Activated CD4-positive, CD25-positive, alpha-beta regulatory T cell treated with anti-CD3 and anti-CD28 coated beads, Interleukin-2, amount 50 U/mL, for 24 hours (primary cell): ENCODE data around the gene DNAJB1.

Experiments
- ATAC-seq, 2 donors: fragments of 150-1000 bp; cut with Tn5 transposase; one replicate each; pipeline ENCODE4 v1.10.0; 2021; ENCODE audit warnings: mild to moderate bottlenecking in 1 of 2, moderate library complexity in 1 of 2

The DNAJB1 gene

DNA sequence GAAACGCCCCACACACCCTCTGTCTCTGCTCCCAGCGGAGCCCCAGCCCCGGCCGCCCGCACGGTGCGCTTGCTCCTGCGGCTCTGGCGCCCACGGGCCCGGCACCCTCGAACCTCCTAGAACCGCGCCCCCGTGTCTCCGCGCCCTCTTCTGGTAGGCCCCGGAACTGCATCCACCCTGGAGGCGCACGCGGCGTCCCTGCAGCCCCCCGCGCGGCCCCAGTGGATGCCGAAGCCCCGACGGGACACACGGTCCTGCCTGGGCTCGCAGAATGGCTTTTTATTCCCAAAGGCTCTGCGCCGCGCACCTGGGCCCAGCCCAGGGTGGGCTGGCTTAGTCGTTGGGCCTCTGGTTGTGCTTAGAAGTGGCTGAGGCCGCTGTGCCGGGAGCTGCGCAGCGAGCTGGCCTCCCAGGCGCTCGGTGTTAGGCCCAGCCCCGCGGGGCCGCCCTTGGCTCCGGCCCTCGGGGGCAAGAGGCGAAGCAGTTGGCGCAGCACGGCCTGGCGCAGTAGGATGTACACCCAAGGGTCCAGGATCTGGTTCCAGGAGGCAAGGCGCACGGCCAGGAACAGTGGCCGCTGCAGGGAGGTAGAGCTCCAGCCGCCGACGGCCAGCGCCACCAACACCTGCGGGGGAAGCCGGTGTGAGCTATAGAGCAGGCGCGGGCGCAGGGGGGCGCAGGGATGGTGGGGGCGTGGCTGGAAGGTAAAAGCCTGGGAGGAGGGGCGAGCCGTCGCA is 45.8 kb downstream of the DNAJB1 start:
- peak; percentile 72 for ATAC-seq

- no peak for ATAC-seq
Measured at GRCh38 chr19:14471436-14472187, 46.6 kb downstream of the DNAJB1 start.

DNA sequence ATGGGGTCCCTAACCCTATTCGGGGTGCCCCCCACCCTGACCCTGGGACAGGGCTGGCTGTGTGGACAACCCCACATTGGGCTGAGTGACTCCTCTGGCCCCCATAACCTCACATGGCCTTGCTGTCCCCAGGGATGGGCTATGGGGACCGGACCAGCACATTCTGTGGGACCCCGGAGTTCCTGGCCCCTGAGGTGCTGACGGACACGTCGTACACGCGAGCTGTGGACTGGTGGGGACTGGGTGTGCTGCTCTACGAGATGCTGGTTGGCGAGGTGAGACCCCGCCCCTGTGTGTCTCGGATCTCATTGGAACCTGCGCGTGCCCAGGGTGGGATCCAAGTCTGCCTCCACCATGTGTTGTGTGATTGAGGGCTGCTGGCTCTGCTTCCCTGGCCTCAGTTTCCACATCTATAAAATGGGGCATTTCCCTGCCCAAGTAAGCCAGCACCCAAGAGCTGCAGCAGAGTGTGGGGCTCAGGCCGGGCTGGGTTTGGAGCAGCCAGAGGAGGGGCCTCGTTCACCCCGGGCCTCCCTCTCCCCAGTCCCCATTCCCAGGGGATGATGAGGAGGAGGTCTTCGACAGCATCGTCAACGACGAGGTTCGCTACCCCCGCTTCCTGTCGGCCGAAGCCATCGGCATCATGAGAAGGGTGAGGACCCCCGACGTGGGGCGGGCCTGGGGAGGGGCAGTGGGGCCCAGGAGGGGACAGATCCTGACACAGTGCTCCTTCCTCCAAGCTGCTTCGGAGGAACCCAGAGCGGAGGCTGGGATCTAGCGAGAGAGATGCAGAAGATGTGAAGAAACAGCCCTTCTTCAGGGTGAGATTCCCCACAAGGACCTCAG is 47.9 kb downstream of the DNAJB1 start:
- no peak for ATAC-seq

DNA sequence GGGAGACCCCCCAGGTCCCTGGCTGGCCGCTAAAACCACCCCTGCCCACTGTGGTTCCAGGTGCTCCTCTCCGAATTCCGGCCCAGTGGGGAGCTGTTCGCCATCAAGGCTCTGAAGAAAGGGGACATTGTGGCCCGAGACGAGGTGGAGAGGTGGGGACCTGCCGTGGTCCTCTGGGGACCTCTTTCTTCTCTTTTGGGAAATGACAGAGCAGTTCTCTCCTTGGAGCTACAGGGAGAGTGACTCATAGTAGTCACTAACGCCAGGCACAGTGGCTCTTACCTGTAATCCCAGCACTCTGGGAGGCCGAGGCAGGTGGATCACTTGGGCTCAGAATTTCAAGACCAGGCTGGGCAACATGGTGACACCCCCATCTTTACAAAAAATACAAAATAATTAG is 50.4 kb downstream of the DNAJB1 start:
- ATAC-seq: no peak

- ATAC-seq: no peak
Measured at GRCh38 chr19:14467391-14467790, 50.8 kb downstream of the DNAJB1 start.
